Esophagus muscularis mucosa (tissue), 4 donors: ENCODE data around the gene LRRC39.

Experiments used
- EP300 ChIP-seq: sonication (generic); formaldehyde crosslinking; IDR thresholded peaks from one replicate; pipeline ENCODE4 v1.6.1; 2017; ENCODE audit warnings: antibody characterized with exemption
- POLR2AphosphoS5 ChIP-seq, 2 donors: sonication (generic); formaldehyde crosslinking; IDR thresholded peaks; one replicate each; pipeline ENCODE4 v1.6.1; 2017; ENCODE audit warnings: antibody characterized with exemption in 2 of 2
- TF ChIP-seq, protein P1 (sequence below), 3 experiments: fragments of 200-600 bp in 2 of 3; fragments of 450-650 bp in 1 of 3; sonication (generic) in 2 of 3; IDR thresholded peaks; one replicate each; pipeline ENCODE4 v1.5.1; 2017 to 2019; ENCODE audit warnings: antibody characterized with exemption in 3 of 3, mild to moderate bottlenecking in 2 of 3, moderate library complexity in 1 of 3

DNA sequence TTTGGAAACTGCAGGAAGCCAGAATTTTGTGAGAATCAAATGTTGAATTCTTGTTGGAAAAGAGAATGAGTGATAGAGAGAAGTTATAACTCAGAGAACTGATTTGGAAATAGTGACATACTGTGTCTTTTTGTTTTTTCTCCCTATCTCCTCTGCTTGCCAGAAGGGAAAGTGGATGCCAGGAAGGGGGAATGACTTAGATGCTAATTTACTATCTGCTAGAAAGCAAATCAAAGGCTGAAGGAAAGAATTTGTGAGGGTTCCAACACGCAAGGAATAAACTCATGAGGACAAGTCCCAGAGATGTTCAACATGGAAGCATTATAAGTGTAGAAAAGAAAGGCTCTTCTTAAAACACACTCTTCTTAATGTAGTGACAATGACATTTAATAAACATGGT, 20.5 kb upstream of the LRRC39 start:
- TF ChIP-seq, protein P1, sequence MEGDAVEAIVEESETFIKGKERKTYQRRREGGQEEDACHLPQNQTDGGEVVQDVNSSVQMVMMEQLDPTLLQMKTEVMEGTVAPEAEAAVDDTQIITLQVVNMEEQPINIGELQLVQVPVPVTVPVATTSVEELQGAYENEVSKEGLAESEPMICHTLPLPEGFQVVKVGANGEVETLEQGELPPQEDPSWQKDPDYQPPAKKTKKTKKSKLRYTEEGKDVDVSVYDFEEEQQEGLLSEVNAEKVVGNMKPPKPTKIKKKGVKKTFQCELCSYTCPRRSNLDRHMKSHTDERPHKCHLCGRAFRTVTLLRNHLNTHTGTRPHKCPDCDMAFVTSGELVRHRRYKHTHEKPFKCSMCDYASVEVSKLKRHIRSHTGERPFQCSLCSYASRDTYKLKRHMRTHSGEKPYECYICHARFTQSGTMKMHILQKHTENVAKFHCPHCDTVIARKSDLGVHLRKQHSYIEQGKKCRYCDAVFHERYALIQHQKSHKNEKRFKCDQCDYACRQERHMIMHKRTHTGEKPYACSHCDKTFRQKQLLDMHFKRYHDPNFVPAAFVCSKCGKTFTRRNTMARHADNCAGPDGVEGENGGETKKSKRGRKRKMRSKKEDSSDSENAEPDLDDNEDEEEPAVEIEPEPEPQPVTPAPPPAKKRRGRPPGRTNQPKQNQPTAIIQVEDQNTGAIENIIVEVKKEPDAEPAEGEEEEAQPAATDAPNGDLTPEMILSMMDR (IDR thresholded peaks at IDR 0.05): no peak
- no peak for TF ChIP-seq EP300
- TF ChIP-seq POLR2AphosphoS5 (IDR thresholded peaks at IDR 0.05): no peak
